GM19468 (cell line): ENCODE data around the gene EXOC6B.
"Not testable (repeated sequence)": the region's sequence is repeated elsewhere in the genome, so short reads cannot be mapped to it uniquely, and the experiment has no call there.

Experiments used
- ATAC-seq: cut with Tn5 transposase; IDR thresholded peaks from one replicate; pipeline ENCODE4 v1.9.1; 2021; ENCODE audit warnings: mild to moderate bottlenecking, moderate library complexity, moderate number of reproducible peaks; ENCODE audit not compliant: unreplicated experiment; ENCODE audit errors: extremely low read depth

The EXOC6B gene

GRCh38 chr2:72570413-72570812, 255.4 kb downstream of the EXOC6B start:
- no peak for ATAC-seq

DNA sequence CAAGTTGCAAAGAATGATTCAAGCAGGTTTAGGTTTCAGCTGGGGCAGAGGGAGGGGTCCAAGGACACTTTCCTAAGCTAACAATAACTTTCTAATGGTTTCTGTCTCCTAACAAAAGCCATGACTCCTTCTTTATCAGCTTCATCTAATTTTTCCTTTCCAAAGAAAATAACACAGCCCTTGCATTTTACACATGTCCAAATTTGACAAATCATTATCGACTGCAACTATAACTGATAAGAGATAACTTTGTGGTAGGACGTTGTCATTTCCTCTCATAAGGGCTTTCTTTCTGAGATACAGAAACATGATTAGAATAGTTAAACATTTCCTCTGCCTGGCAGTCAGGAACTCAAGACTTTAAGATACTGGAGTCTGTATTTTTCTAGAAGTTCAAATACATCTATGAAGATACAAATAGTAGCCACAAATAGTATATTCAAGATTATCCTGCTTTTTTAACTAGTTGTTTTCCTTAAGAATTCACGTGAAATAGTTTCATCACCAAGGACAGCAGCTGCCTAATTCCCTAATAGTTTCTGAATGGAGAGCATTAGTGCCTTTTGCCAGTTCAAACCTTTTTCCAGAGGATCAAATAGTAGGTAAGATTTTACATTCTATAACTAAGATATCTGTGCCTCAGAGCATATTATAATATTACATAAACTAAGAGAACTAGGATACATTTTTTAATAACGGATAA, 263.2 kb downstream of the EXOC6B start:
- no peak for ATAC-seq

GRCh38 chr2:72561621-72562318, 264.1 kb downstream of the EXOC6B start:
- no peak for ATAC-seq

DNA sequence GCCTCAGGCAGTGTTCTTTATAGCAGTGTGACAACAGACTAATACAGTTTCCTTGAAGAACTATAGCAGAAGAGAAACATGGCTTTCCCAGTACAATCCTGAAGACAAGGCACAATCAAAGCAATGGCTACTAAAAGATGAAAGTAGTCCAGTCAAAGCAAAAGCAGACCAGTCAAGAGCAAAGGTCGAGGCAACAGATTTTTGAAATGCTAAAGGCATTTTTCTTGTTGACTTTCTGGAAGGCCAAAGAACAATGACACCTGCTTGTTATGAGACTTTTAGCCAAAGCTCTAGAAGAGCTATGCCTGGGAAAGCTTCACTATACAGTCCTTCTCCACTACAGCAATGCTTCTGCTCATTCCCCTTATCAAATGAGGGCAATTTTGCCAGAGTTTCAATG, 269.9 kb downstream of the EXOC6B start:
- ATAC-seq = no peak

DNA sequence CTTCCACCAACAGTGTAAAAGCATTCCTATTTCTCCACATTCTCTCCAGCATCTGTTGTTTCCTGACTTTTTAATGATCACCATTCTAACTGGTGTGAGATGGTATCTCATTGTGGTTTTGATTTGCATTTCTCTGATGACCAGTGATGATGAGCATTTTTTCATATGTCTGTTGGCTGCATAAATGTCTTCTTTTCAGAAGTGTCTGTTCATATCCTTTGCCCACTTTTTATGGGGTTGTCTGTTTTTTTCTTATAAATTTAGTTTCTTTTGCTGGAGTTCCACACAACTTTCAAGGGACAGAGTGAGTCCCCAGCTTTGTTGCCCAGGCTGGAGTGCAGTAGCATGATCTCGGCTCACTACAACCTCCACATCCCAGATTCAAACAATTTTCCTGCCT, 270.5 kb downstream of the EXOC6B start:
- ATAC-seq = not testable (repeated sequence)

DNA sequence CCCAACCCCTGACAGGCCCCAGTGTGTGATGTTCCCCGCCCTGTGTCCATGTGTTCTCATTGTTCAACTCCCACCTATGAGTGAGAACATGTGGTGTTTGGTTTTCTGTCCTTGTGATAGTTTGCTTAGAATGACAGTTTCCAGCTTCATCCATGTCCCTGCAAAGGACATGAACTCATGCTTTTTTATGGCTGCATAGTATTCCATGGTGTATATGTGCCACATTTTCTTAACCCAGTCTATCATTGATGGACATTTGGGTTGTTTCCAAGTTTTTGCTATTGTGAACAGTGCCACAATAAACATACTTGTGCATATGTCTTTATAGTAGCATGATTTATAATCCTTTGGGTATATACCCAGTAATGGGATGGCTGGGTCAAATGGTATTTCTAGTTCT, 270.9 kb downstream of the EXOC6B start:
- ATAC-seq = not testable (repeated sequence)

DNA sequence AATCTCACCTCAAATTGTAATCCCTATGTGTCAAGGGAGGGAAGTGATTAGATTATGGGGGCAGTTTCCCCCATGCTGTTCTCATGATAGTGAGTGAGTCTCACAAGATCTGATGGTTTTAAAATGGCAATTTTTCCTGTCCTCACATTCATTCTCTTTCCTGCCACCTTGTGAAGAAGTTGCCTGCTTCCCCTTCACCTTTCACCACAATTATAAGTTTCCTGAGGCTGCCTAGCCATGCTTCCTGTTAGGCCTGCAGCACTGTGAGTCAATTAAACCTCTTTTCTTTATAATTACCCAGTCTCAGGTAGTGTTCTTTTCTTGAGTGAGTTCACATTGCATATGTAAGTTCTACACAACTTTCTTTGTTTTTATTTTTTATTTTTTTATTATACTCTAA, 271.5 kb downstream of the EXOC6B start:
- no peak for ATAC-seq

DNA sequence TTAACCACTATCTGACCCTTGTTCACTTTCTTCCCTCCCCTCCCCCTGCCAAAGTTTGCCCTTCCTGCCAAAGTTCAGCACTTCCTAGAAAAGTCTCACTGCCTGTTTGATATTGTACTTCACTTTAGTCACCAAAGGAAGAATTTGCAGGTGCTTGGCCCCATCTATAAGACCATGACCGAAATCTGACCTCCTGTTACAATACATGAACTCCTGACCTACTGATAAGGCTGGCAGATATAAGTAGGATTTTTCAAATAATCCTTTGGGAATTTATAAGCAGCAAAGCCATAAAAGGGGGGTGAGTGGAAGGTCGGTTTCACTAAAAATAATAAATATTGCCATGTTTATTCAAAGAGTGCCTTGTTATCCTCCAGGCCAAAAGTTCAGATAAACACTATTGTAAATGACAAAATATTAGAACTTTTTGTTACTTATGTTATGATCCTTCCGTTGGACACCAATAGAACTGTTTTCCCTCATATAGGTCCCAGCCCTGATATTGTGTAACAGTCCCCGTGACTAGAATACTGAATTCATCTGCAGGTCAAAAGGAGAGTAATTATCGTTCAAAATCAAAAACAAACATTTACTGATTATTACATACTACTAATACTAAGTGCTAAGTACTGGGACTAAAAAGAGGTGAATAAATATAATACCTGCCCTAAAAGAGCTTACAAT, 277.6 kb downstream of the EXOC6B start:
- ATAC-seq = no peak

- ATAC-seq = no peak
These were observed 280.0 kb downstream of the EXOC6B start for GRCh38 chr2:72545790-72546189.

GRCh38 chr2:72544554-72544953, 281.3 kb downstream of the EXOC6B start:
- no peak for ATAC-seq

DNA sequence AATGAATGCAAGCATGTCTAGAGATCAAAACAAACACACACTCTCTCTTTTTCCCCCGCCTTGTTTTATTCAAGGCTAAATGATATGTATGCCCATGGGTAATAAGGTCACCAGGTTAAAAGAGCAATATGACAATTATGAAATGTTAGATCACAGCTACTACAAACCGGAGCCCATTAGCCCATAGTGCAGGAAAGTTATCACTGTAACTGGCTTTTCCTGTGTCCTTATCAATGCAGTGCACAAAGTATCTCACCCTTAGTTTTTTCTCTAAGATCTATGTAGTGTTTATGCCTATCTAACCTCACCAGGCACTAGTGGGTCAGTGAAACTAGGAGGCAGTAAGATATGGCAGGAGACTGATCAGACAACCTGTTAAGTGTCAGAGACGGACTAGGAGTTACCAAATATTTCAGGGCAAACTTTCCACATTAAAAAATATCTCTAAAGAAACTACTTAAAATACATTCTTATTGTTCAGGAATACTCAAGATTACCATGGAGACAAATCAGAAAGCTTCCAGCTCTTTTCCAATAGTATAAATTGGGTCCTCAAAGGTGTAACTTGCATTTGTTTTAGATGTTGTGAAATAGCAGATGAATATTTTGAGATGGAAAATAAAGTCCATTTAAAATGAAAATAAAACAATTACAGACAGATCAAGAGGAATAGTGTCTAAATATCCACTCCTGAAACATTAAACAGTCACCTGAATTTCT, 282.2 kb downstream of the EXOC6B start:
- ATAC-seq = no peak

- ATAC-seq = no peak
These were observed 286.7 kb downstream of the EXOC6B start for GRCh38 chr2:72539071-72539552.

DNA sequence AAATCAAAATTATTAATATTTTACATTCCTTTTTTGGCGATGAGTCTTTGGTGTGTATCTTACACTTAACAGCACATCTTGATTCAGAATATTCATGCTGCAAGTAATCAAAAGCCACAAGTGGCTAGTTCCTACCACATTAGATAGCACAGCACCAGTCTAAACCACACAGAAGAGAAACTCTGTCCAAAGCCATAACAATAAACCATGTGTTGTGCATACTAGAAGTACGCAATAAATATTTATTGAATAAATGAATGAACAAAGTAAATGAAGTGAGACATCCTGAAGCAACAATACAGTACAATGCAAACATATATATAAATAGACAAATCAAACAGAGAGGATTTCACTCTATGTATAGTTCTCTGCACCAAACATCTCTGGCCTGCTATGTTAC, 287.3 kb downstream of the EXOC6B start:
- no peak for ATAC-seq

- ATAC-seq = not testable (repeated sequence)
These were observed 290.2 kb downstream of the EXOC6B start for GRCh38 chr2:72535586-72535985.

DNA sequence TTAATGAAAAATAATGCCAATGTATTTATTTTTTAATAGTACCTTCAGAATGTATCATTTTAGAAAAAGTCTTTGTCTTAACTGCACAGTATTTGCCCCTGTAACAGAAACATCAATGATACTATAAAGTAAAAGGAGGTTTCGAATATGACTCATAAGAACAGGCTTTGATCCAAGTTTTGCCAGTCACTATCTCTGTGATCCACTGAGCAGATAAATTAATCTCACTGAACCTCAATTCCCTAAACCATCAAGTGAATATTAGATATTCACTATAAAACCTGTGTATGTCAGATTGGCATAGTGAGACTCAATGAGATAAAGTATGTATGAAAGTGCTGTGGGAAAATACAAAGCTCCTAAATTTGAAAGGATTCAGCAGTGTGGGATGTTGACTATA, 292.1 kb downstream of the EXOC6B start:
- ATAC-seq = no peak

DNA sequence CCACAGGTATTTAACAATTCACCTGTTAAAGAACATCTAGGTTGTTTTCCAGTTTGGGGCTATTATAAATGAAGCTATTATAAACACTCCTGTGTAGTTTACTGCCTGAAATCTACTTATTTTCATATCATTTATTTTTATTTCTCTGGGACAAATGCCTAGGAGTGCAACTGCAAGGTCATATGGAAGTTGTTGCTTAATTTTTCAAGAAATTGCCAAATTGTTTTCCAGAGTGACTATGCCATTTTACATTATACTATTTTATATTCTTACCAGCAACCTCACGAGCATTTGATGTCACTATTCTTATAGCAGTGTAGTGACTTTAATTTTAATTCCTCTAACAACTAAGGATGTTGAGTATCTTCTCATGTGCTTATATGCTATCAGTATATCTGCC, 298.4 kb downstream of the EXOC6B start:
- ATAC-seq = no peak

DNA sequence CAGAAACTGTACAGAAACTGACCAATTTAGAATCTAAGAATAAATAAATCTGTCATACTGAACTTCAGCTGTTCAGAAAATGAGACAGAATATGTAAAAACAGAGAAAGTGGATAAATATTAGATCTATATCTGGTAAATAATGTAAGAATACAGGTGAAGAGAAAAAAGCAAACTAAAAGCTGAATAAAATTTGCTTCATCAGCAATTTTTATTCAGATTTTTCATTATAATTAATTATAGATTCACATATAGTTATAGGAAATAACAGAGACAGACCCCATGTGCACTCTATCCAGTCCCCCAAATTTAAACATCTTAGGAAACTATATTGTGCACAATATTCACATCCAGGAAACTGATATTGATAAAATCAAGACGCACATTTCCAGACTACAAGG, 299.2 kb downstream of the EXOC6B start:
- ATAC-seq = no peak

- no peak for ATAC-seq
These were observed 301.8 kb downstream of the EXOC6B start for GRCh38 chr2:72524071-72524470.

- ATAC-seq = no peak
These were observed 310.1 kb downstream of the EXOC6B start for GRCh38 chr2:72515696-72516095.

GRCh38 chr2:72513011-72513410, 312.8 kb downstream of the EXOC6B start:
- ATAC-seq = no peak

DNA sequence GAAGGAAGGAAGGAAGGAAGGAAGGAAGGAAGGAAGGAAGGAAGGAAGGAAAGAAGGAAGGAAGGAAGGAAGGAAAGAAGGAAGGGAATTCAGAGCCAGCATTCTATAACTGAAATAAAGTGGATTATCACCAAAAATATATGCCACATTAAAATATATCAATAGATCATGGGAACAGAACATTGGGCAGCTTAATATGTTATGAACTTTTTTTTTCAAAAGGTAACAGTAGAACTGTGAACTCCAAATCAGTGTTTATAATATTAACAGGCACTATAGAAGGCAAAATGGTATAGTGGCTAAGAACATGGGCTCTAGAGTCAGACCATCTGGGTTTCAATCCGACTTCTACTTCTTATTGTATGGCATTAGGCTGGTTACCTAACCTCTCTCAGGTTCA, 313.5 kb downstream of the EXOC6B start:
- ATAC-seq = no peak
